Stimulated activated CD4-positive, alpha-beta T cell treated with anti-CD3 and anti-CD28 coated beads, Interleukin-1b, Interleukin-23, amount 100 ng/mL, for 24 hours (primary cell): ENCODE measurements around the gene CYP2E1.
"Not testable (repeated sequence)": the region's sequence is repeated elsewhere in the genome, so short reads cannot be mapped to it uniquely, and the experiment has no call there.

Experiments
- DNase-seq, 4 experiments: peaks; one replicate each; pipeline ENCODE4 v3.0.0-alpha.2; 2020; ENCODE audit warnings: low read depth in 4 of 4, low spot score in 1 of 4

The CYP2E1 gene

DNA sequence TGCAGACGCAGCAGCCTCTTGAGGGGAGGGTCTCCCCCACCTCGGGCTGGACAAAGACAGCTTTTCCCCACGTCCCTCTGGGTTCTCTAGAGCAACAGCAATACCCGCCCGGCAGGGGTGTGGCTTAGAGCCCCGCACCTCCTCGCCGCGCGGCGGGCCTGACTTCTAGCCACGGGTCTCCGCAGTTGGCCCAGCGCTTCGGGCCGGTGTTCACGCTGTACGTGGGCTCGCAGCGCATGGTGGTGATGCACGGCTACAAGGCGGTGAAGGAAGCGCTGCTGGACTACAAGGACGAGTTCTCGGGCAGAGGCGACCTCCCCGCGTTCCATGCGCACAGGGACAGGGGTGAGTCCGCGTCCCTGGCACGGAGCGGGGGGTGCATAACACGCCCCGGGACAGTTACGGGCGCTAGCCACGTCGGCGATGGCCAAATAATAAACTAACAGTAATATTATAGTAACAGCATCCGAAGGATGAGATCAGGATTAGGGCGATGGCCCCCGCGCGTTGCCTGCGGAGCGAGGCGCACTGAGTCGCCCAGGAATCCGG is 1.2 kb downstream of the CYP2E1 start:
- DNase-seq = no peak

GRCh38 chr10:133528845-133529575 is 1.8 kb downstream of the CYP2E1 start:
- no peak for DNase-seq

GRCh38 chr10:133529576-133529946 is 2.4 kb downstream of the CYP2E1 start:
- DNase-seq = no peak

DNA sequence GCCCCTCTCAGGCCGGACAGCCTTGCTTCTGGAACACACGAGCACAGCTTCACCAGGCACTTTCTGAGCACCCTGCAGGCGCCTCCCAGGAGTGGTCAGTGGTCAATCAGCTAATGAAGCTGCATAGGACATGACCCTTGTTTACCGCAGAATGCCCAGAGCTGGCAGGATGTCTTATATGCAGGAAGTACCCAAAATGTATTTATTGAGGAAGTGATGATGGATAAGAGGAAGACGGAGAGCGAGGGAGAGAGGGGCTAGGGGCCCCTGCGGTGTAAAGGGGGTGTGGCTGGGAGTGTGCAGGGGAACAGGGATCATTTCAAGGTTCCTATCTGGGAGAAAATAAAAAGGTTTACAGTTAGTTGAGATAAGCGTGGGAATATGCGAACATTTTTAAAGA is 3.3 kb downstream of the CYP2E1 start:
- no peak for DNase-seq

- DNase-seq = no peak
Measured at GRCh38 chr10:133532871-133533270, 5.7 kb downstream of the CYP2E1 start.

DNA sequence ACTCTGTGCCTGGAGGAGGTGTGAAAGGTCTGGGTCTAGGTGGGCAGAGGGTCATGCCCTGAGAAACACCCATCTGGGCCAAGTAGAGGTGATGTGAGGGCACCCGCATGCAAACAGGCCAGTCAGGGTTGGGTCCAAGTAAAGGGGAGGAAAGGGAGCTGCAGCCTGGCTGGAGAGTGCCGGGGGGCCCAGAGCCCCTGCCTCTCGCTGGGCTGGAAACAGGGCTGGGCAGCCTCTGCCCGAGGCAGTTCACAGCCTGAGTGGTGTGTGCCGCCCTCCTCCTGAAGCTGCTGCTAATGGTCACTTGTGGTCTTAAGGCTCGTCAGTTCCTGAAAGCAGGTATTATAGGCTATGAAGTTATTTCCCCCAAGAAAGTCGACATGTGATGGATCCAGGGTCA is 7.3 kb downstream of the CYP2E1 start:
- no peak for DNase-seq

DNA sequence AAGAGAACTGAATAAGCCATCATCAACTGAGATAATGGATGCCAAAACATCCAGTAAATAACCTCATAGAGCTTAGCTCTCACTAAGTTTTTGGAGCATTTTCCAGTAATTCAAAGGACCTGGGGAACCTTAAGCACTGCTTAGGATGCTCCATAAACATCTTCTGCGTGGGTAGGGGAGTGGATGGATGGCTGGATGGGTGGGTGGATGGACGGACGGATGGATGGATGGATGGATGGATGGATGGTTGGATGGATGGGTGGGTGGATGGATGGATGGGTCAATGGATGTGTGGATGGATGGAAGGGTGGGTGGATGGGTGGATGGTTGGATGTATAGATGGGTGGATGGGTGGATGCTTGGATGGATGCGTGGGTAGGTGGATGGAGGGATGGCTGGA is 9.0 kb downstream of the CYP2E1 start:
- no peak for DNase-seq

DNA sequence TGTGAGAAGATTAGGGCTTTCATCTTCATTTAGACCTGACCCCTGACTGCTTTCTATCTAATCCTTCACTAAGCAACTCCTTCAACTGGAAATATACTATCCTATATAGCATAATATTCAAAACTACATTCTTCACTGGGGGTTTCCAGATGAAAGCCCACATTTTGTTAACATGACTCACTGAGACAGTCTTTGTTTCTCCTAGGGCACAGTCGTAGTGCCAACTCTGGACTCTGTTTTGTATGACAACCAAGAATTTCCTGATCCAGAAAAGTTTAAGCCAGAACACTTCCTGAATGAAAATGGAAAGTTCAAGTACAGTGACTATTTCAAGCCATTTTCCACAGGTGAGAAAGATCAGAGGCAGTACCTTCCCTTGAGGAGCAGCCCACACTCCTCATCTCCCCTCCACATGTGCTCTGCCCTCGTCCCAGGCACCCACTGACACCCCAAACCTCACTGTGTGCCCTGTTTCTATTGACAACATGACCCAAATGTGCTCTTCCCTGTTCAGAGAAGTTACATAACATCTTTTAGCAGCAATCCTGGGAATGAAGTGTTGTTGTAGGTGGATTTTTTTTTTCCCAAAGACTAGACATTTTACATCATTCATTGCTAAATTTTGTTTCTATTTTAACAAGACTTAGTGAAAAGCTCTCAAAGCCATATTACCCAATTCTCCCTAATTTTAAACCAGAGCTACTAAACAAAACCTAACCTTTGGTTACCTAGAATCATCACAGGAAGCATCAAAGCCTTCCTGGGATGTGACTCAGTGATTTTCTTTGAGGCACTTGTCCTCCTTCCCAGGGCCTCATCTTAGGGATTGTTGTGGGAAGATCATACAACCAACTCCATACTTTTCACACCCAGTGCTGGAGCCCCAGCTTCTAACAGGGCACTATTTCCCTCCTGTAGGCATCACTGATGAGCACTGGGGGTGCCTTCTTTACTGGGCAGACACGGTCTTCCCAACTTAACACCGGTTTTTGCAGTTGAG is 10.7 kb downstream of the CYP2E1 start:
- no peak for DNase-seq

DNA sequence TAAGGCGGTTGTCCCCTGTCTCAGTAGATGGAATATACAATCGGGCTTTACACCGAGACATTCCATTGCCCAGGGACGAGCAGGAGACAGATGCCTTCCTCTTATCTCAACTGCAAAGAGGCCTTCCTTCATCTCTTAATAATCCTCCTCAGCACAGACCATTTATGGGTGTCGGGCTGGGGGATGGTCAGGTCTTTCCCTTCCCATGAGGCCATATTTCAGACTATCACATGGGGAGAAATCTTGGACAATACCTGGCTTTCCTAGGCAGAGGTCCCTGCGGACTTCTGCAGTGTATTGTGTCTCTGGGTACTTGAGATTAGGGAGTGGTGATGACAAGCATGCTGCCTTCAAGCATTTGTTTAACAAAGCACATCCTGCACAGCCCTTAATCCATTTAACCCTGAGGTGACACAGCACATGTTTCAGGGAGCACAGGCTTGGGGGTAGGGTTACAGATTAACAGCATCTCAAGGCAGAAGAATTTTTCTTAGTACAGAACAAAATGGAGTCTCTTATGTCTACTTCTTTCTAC is 14.3 kb downstream of the CYP2E1 start:
- not testable (repeated sequence) for DNase-seq

- DNase-seq = no peak
Measured at GRCh38 chr10:133544506-133544905, 17.3 kb downstream of the CYP2E1 start.

DNA sequence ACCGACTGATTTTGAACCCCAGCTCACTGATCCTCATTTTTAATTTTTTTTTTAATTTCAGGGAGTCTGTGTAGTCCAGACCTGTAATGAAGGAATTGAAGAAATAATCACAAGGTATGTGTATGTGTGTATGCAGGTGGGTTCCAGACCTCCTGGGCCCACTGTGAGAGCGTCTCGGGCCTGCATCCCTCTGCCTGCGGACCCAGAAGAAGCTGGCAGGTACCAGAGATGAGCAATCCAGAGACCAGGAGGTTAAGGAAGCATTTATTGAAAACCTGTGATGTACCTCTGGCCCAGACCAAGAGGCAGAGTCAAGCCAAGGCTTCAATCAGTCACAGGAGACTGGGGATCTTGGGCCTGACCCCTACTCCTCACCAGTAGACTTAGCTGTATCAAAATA is 27.4 kb downstream of the CYP2E1 start:
- DNase-seq = no peak

DNA sequence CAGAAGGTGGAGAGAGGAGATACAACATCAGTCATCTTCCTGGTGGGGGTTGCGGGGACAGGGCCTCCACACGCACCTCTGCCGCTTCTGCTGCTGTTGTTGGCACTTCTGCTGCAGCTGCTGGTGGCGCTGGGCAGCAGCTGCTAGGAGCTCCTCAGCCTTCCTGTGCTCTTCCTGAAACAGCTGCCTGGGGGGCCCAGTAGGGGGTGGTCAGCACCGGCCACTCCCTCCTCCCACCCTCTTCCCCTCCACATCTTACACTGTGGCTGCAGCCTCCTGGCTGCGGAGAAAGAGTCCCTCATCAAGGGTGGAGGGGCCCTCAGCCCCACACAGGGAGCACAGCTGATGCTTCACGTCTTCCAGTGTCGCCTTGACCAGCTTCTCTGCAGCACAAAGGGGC is 28.4 kb downstream of the CYP2E1 start:
- no peak for DNase-seq

- no peak for DNase-seq
Measured at GRCh38 chr10:133557381-133557780, 30.2 kb downstream of the CYP2E1 start.

GRCh38 chr10:133559216-133559615 is 32.1 kb downstream of the CYP2E1 start:
- DNase-seq = no peak

GRCh38 chr10:133564816-133565215 is 37.7 kb downstream of the CYP2E1 start:
- no peak for DNase-seq

GRCh38 chr10:133565441-133566294 is 38.5 kb downstream of the CYP2E1 start, which contains the start of gene SYCE1:
TSS of gene SYCE1 (minus strand) at chr10:133565583. CDS start at chr10:133565529, 54 bp downstream.
- DNase-seq = no peak

GRCh38 chr10:133567119-133567518 is 40.0 kb downstream of the CYP2E1 start:
- DNase-seq = no peak

DNA sequence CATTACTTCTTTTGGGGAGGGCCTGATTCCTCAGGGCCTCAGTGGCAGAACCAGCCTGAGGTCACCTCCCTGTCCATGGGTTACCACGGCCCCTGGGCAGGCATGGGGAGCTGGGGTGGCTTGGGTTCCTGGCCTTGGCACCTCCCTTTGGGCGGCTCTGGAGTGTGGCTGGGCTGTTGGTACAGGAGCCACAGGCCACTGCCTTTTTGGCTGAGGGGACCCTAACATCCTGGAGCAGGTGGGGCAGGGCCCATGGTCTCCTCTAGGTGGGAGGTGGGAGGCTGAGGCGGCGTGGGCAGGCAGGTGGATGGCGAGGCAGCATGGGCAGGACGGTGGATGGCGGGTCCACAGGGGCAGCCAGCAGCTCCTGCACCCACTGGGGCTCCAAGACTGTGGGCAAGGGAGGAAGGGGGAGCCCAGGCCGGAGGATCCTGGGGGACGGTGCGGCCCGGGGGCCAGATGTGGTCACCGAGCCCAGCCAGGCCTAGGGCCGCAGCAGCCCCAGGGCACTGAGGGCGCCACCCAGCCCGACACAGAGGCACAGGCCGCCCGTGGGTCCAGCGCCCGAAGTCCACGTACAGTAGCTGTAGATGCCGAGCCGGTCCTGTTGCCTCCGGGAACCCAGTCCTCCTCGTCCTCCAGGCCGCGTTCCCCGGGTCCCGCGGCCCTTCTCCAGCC is 40.6 kb downstream of the CYP2E1 start:
- no peak for DNase-seq

DNA sequence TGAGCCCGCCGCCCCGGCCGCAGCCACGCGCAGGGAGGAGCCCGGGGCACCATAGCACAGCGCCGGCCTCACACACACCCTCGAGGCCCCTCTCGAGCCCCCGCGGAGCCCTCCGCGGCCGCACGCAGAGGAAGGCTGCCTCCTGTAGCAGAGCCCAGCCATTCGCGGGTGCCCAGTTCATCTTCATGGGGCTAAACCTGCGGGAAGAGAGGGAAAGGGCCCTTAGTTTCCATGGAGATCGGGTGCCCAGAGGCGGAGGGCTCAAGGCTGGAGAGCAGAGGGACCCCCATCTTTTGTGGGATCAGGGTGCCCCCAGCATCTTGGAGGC is 41.1 kb downstream of the CYP2E1 start:
- no peak for DNase-seq

DNA sequence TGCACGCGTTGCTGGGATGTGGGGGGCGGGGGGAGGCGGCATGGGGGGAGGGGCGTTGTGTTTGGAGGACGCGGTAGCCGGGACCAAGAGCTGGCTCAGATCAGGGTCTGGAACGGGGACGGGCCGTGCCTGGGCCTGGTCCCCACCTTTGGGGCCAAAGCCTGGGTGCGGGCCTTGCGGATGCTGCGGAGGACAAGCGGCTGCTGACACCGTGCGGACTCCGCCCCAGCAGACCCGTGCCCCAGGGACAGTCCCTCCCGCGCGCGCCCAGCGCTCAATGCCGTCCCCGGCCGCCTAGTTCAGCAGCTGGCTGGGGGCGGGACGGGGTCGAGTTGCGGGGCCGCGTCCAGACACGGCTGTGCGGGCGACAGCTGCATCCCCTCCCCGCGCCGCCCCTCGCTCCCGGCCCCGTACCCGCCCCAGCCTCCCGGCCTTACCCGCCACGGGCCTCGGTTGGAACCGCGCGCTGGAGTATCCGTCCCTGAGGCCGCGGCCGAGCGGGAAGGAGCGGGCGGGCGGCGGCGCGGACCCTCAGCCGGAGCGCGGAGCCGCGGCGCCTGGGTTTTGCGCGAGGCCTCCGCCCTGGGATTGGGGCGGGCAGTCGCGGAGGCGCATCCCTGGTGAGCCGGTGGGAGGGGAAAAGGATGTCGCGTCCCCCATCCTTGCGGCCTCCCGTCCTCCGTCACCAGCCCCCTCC is 41.8 kb downstream of the CYP2E1 start:
- not testable (repeated sequence) for DNase-seq
